Naive thymus-derived CD8-positive, alpha-beta T cell (primary cell): ENCODE data around the gene UCN2. TPM values are rescaled to one million over a fixed set of nuclear protein-coding genes. Genes with fewer than 3 reads are reported as not detected.

Experiments used
- ATAC-seq, 2 donors: fragments of 150-1000 bp; cut with Tn5 transposase in 1 of 2; sonication (Bioruptor Pico), chemical (Tn5 transposase) in 1 of 2; 1 replicate in 1 of 2; 2 replicates in 1 of 2; pipeline ENCODE4 v1.10.0; 2021; ENCODE audit warnings: mild to moderate bottlenecking in 2 of 2, moderate library complexity in 2 of 2
- POLR2A ChIA-PET: fragments of 350-600 bp; sonication (Branson Sonifier 250); formaldehyde crosslinking; loops from one replicate; lab custom pipeline; 2021; ENCODE audit warnings: antibody characterized with exemption; lab: Charles Lee
- DNase-seq, 10 donors: peaks; one replicate each; pipeline versions ENCODE4 v3.0.0 to v3.0.0-alpha.2; 2020 to 2022
- H3K27ac Mint-ChIP-seq, 10 donors: one replicate each; pipeline ENCODE4 v1.8.0; 2020 to 2022; ENCODE audit warnings: mild to moderate bottlenecking in 10 of 10, mixed read lengths in 10 of 10, moderate library complexity in 4 of 10, inconsistent platforms in 1 of 10
- H3K27me3 Mint-ChIP-seq, 5 donors: one replicate each; pipeline ENCODE4 v1.8.0; 2021 to 2022; ENCODE audit warnings: mixed read lengths in 5 of 5
- H3K36me3 Mint-ChIP-seq, 3 donors: one replicate each; pipeline ENCODE4 v1.8.0; 2020 to 2022; ENCODE audit warnings: mixed read lengths in 3 of 3, mild to moderate bottlenecking in 2 of 3, inconsistent platforms in 1 of 3
- H3K4me1 Mint-ChIP-seq, 4 donors: one replicate each; pipeline ENCODE4 v1.8.0; 2021 to 2022; ENCODE audit warnings: mixed read lengths in 4 of 4
- H3K4me3 Mint-ChIP-seq, 10 donors: one replicate each; pipeline ENCODE4 v1.8.0; 2020 to 2022; ENCODE audit warnings: mild to moderate bottlenecking in 10 of 10, mixed read lengths in 10 of 10, moderate library complexity in 6 of 10, inconsistent platforms in 1 of 10
- H3K9me3 Mint-ChIP-seq, 9 donors: one replicate each; pipeline ENCODE4 v1.8.0; 2020 to 2022; ENCODE audit warnings: mixed read lengths in 9 of 9, mild to moderate bottlenecking in 3 of 9, inconsistent platforms in 1 of 9, moderate library complexity in 1 of 9
- polyA plus RNA-seq, 3 donors: library from polyadenylated mRNA; unstranded; fragments of 300-500 nt; fragmentation: Illumina TruSeq; gene quantifications; one replicate each; pipeline ENCODE4 v1.2.3, GENCODE V29; 2021
- total RNA-seq, 8 experiments: library from RNA in 2 of 8; stranded (reverse) in 2 of 8; gene quantifications; one replicate each; pipeline ENCODE4 v1.2.3 and lab custom pipeline; 2021 to 2026

UCN2 gene
- total and polyA plus RNA-seq, 5 experiments from 2014 or later = 0.25 TPM; not detected in 4

GRCh38 chr3:48565591-48566400, 2.2 kb upstream of the UCN2 start:
- H3K9me3 Mint-ChIP-seq = no peaks in the 10 kb centered on the region
- peaks cover 0 to 11% (median 2%) of the 10 kb centered on the region in 4 donors for H3K4me1 Mint-ChIP-seq
- H3K4me3 Mint-ChIP-seq = no peak overlapping the region
- H3K27me3 Mint-ChIP-seq = no peaks in the 10 kb centered on the region
- POLR2A ChIA-PET = no interaction called here
- DNase-seq (no peak), ATAC-seq (no peak)
- peak overlapping the region in 7 of 10 donors; percentile 9 to 74 (median 37) for H3K27ac Mint-ChIP-seq
- no peaks in the 10 kb centered on the region for H3K36me3 Mint-ChIP-seq

GRCh38 chr3:48565186-48565585, 1.6 kb upstream of the UCN2 start:
- no peaks in the 10 kb centered on the region for H3K27me3 Mint-ChIP-seq
- no peaks in the 10 kb centered on the region for H3K9me3 Mint-ChIP-seq
- H3K27ac Mint-ChIP-seq = peak overlapping the region in 5 of 10 donors; percentile 9 to 74 (median 16)
- ATAC-seq (no peak), DNase-seq (no peak)
- no peak overlapping the region for H3K4me3 Mint-ChIP-seq
- H3K36me3 Mint-ChIP-seq = no peaks in the 10 kb centered on the region
- POLR2A ChIA-PET = no interaction called here
- H3K4me1 Mint-ChIP-seq = peaks cover 0 to 16% (median 2%) of the 10 kb centered on the region in 4 donors

GRCh38 chr3:48564667-48565066, 1.1 kb upstream of the UCN2 start:
- Mint-ChIP-seq H3K36me3 (no peaks in the 10 kb centered on the region), H3K27me3 (no peaks in the 10 kb centered on the region), H3K4me1 (peaks cover 0 to 19% (median 4%) of the 10 kb centered on the region in 4 donors), H3K4me3 (no peak overlapping the region), H3K27ac (no peak overlapping the region), H3K9me3 (no peaks in the 10 kb centered on the region)
- POLR2A ChIA-PET = no interaction called here
- ATAC-seq (no peak), DNase-seq (no peak)

GRCh38 chr3:48564022-48564421, 441 bp upstream of the UCN2 start:
- peak overlapping the region in 1 of 10 donors; percentile 33 for H3K27ac Mint-ChIP-seq
- POLR2A ChIA-PET = no interaction called here
- H3K4me1 Mint-ChIP-seq = peaks cover 0 to 24% (median 4%) of the 10 kb centered on the region in 4 donors
- H3K9me3 Mint-ChIP-seq = no peaks in the 10 kb centered on the region
- DNase-seq (peak in 2 of 10 donors; percentile 15), ATAC-seq (no peak)
- H3K36me3 Mint-ChIP-seq = no peaks in the 10 kb centered on the region
- no peak overlapping the region for H3K4me3 Mint-ChIP-seq
- H3K27me3 Mint-ChIP-seq = no peaks in the 10 kb centered on the region

GRCh38 chr3:48562367-48563095, 1.1 kb downstream of the UCN2 start:
- no peak overlapping the region for H3K4me3 Mint-ChIP-seq
- POLR2A ChIA-PET = interaction anchor here (0.6 kb wide), 1 partner anchor 18 kb away, joined by 3 read pairs; no protein-coding TSS in a partner anchor
- ATAC-seq = no peak
- H3K27ac Mint-ChIP-seq = no peak overlapping the region
- H3K27me3 Mint-ChIP-seq = no peaks in the 10 kb centered on the region
- peaks cover 10 to 36% (median 12%) of the 10 kb centered on the region in 4 donors for H3K4me1 Mint-ChIP-seq
- no peaks in the 10 kb centered on the region for H3K9me3 Mint-ChIP-seq
- no peaks in the 10 kb centered on the region for H3K36me3 Mint-ChIP-seq
- DNase-seq = no peak

GRCh38 chr3:48561045-48561736, 2.4 kb downstream of the UCN2 start:
- DNase-seq = no peak
- POLR2A ChIA-PET = interaction anchor here (1.1 to 1.5 kb wide), 2 partner anchors 13 to 160 kb away, joined by 3 to 7 read pairs; no protein-coding TSS in a partner anchor
- no peaks in the 10 kb centered on the region for H3K27me3 Mint-ChIP-seq
- no peak overlapping the region for H3K27ac Mint-ChIP-seq
- no peaks in the 10 kb centered on the region for H3K36me3 Mint-ChIP-seq
- H3K4me1 Mint-ChIP-seq = peaks cover 13 to 40% (median 19%) of the 10 kb centered on the region in 4 donors
- no peaks in the 10 kb centered on the region for H3K9me3 Mint-ChIP-seq
- ATAC-seq = no peak
- H3K4me3 Mint-ChIP-seq = peak overlapping the region in 1 of 10 donors; percentile 15

- POLR2A ChIA-PET = interaction anchor here (1.1 to 1.5 kb wide), 2 partner anchors 13 to 159 kb away, joined by 3 to 7 read pairs; no protein-coding TSS in a partner anchor
- Mint-ChIP-seq H3K27ac (no peak overlapping the region), H3K9me3 (no peaks in the 10 kb centered on the region), H3K36me3 (no peaks in the 10 kb centered on the region), H3K27me3 (no peaks in the 10 kb centered on the region), H3K4me1 (peaks cover 14 to 43% (median 20%) of the 10 kb centered on the region in 4 donors), H3K4me3 (no peak overlapping the region)
- DNase-seq (no peak), ATAC-seq (no peak)
Observed at GRCh38 chr3:48560648-48561018, 2.9 kb downstream of the UCN2 start.

- peak in 1 of 10 donors; percentile 11 for DNase-seq
- no peaks in the 10 kb centered on the region for H3K9me3 Mint-ChIP-seq
- H3K36me3 Mint-ChIP-seq = no peaks in the 10 kb centered on the region
- peak overlapping the region; percentile 10 to 94 (median 75) for H3K4me3 Mint-ChIP-seq
- H3K4me1 Mint-ChIP-seq = peaks cover 13 to 41% (median 23%) of the 10 kb centered on the region in 4 donors
- peak overlapping the region in 4 of 10 donors; percentile 7 to 58 (median 18) for H3K27ac Mint-ChIP-seq
- POLR2A ChIA-PET = interaction anchor here (0.6 to 2.2 kb wide), 6 partner anchors 95 to 1058 kb away, joined by 3 to 13 read pairs (median 4); partner anchors contain the start of genes CCDC51 and TMA7
- ATAC-seq = no peak
- H3K27me3 Mint-ChIP-seq = no peaks in the 10 kb centered on the region
Observed at GRCh38 chr3:48558493-48559134, 5.0 kb downstream of the UCN2 start.

GRCh38 chr3:48556796-48557626, 6.6 kb downstream of the UCN2 start, which contains the start of gene PFKFB4:
Gene PFKFB4 (minus strand): TSS chr3:48556803. CDS start chr3:48556777, 26 bp downstream.
- POLR2A ChIA-PET = interaction anchor here (0.7 to 2.4 kb wide), 12 partner anchors 11 to 368 kb away, joined by 3 to 13 read pairs (median 5); partner anchors contain the start of genes ATRIP, CCDC51, NME6 and TMA7
- H3K4me3 Mint-ChIP-seq = peak within 1 kb of the TSS; percentile 80 to 96 (median 88)
- peak within 1 kb of the TSS; percentile 12 to 89 (median 74) for H3K27ac Mint-ChIP-seq
- DNase-seq (peak; percentile 97 to 100 (median 99)), ATAC-seq (peak; percentile 90 to 92)
- H3K9me3 Mint-ChIP-seq = no peaks in the 10 kb centered on the region
- no peaks in the 10 kb centered on the region for H3K27me3 Mint-ChIP-seq
- peaks cover 12 to 41% (median 23%) of the 10 kb centered on the region in 4 donors for H3K4me1 Mint-ChIP-seq
- H3K36me3 Mint-ChIP-seq = no peaks in the 10 kb centered on the region

- H3K4me1 Mint-ChIP-seq = peaks cover 12 to 39% (median 23%) of the 10 kb centered on the region in 4 donors
- H3K27me3 Mint-ChIP-seq = no peaks in the 10 kb centered on the region
- H3K4me3 Mint-ChIP-seq = peak overlapping the region; percentile 80 to 96 (median 88)
- no peaks in the 10 kb centered on the region for H3K9me3 Mint-ChIP-seq
- ATAC-seq (no peak), DNase-seq (peak in 2 of 10 donors; percentile 14 to 17)
- no peaks in the 10 kb centered on the region for H3K36me3 Mint-ChIP-seq
- POLR2A ChIA-PET = interaction anchor here (0.8 to 2.4 kb wide), 8 partner anchors 12 to 288 kb away, joined by 3 to 13 read pairs (median 6); partner anchors contain the start of genes CCDC51, NME6 and TMA7
- peak overlapping the region in 9 of 10 donors; percentile 12 to 89 (median 73) for H3K27ac Mint-ChIP-seq
Observed at GRCh38 chr3:48555949-48556795, 7.4 kb downstream of the UCN2 start.
